ENCODE results near the gene SETBP1.

The SETBP1 gene

GRCh38 chr18:44850001-44850400, 169.3 kb downstream of the SETBP1 start:
- DNase-seq: no peak

GRCh38 chr18:44851856-44852621, 171.4 kb downstream of the SETBP1 start:
- no peak for DNase-seq

- no peak for DNase-seq
Observed at GRCh38 chr18:44852818-44853217, 172.1 kb downstream of the SETBP1 start.

GRCh38 chr18:44853430-44853829, 172.7 kb downstream of the SETBP1 start:
- DNase-seq: no peak

- no peak for DNase-seq
Observed at GRCh38 chr18:44855681-44856080, 175.0 kb downstream of the SETBP1 start.

GRCh38 chr18:44856157-44856556, 175.5 kb downstream of the SETBP1 start:
- DNase-seq: no peak

GRCh38 chr18:44857081-44857480, 176.4 kb downstream of the SETBP1 start:
- DNase-seq: no peak

- no peak for DNase-seq
Observed at GRCh38 chr18:44857744-44858491, 177.2 kb downstream of the SETBP1 start.

GRCh38 chr18:44859263-44859662, 178.6 kb downstream of the SETBP1 start:
- DNase-seq: no peak

GRCh38 chr18:44859751-44860439, 179.2 kb downstream of the SETBP1 start:
- DNase-seq: no peak

- no peak for DNase-seq
Observed at GRCh38 chr18:44862112-44862511, 181.4 kb downstream of the SETBP1 start.

- no peak for DNase-seq
Observed at GRCh38 chr18:44866103-44866502, 185.4 kb downstream of the SETBP1 start.

- no peak for DNase-seq
Observed at GRCh38 chr18:44869533-44869932, 188.8 kb downstream of the SETBP1 start.

- DNase-seq: no peak
Observed at GRCh38 chr18:44870631-44871502, 190.2 kb downstream of the SETBP1 start.

GRCh38 chr18:44871771-44872170, 191.1 kb downstream of the SETBP1 start:
- no peak for DNase-seq

GRCh38 chr18:44876024-44876423, 195.3 kb downstream of the SETBP1 start:
- no peak for DNase-seq

GRCh38 chr18:44876755-44877154, 196.1 kb downstream of the SETBP1 start:
- no peak for DNase-seq

GRCh38 chr18:44878335-44878734, 197.6 kb downstream of the SETBP1 start:
- no peak for DNase-seq

- DNase-seq: no peak
Observed at GRCh38 chr18:44880170-44880569, 199.5 kb downstream of the SETBP1 start.

GRCh38 chr18:44881461-44882162, 200.9 kb downstream of the SETBP1 start:
- DNase-seq: no peak

GRCh38 chr18:44882163-44882868, 201.6 kb downstream of the SETBP1 start:
- no peak for DNase-seq
